OCI-LY7 (cell line): ENCODE data around the gene VPS8. TPM values are rescaled to one million over a fixed set of nuclear protein-coding genes. Genes with fewer than 3 reads are reported as not detected.

ENCODE experiments used
- BruUV-seq: library from RNA; stranded (reverse); fragments of 400-500 nt; replicated peaks from 2 replicates; lab custom pipeline; 2021; lab: Mats Ljungman, UMichigan
- CTCF ChIA-PET: fragments of 300-600 bp; sonication (Branson Sonifier 250); formaldehyde crosslinking; loops from one replicate; lab custom pipeline; 2022; ENCODE audit warnings: antibody characterized with exemption; ENCODE audit not compliant: unreplicated experiment; lab: Charles Lee
- POLR2A ChIA-PET: fragments of 300-600 bp; sonication (Branson Sonifier 250); formaldehyde crosslinking; loops from one replicate; lab custom pipeline; 2022; ENCODE audit warnings: antibody characterized with exemption; lab: Charles Lee
- DNase-seq: peaks from one replicate; pipeline ENCODE4 v3.0.0-alpha.2; 2015; ENCODE audit warnings: low spot score
- H2AFZ ChIP-seq: fragments of 200-600 bp; sonication (generic), shearing (Covaris generic); 2 replicates; pipeline ENCODE4 v1.6.1; 2014; ENCODE audit warnings: mild to moderate bottlenecking, antibody characterized with exemption, low read length, moderate library complexity
- H3K27ac ChIP-seq: fragments of 200-600 bp; sonication (generic); 2 replicates; pipeline ENCODE4 v1.5.1; 2014; ENCODE audit warnings: mixed run types, low read depth, mild to moderate bottlenecking, moderate library complexity, low read length, inconsistent platforms; ENCODE audit not compliant: poor library complexity, severe bottlenecking
- H3K36me3 ChIP-seq: fragments of 200-600 bp; sonication (generic); 2 replicates; pipeline ENCODE4 v1.6.1; 2014; ENCODE audit warnings: mild to moderate bottlenecking, antibody characterized with exemption, low read length, moderate library complexity, mixed read lengths; ENCODE audit not compliant: insufficient read depth
- H3K4me1 ChIP-seq: fragments of 200-600 bp; sonication (generic); 2 replicates; pipeline ENCODE4 v1.5.1; 2014; ENCODE audit warnings: mild to moderate bottlenecking, low read length; ENCODE audit not compliant: insufficient read depth, poor library complexity, severe bottlenecking
- H3K4me2 ChIP-seq: fragments of 200-600 bp; sonication (generic); 2 replicates; pipeline ENCODE4 v1.6.1; 2014; ENCODE audit warnings: mild to moderate bottlenecking, low read length
- H3K4me3 ChIP-seq: fragments of 200-600 bp; sonication (generic); 2 replicates; pipeline ENCODE4 v1.5.1; 2014; ENCODE audit warnings: mild to moderate bottlenecking, low read depth, low read length; ENCODE audit not compliant: poor library complexity, severe bottlenecking
- H3K79me2 ChIP-seq: fragments of 200-600 bp; sonication (generic); 2 replicates; pipeline ENCODE4 v1.6.1; 2016; ENCODE audit warnings: low read depth, mild to moderate bottlenecking, low read length, moderate library complexity, mixed read lengths; ENCODE audit not compliant: insufficient read depth
- H3K9me2 ChIP-seq: fragments of 200-600 bp; sonication (generic); 2 replicates; pipeline ENCODE4 v1.6.1; 2016; ENCODE audit warnings: mild to moderate bottlenecking, low read length, mixed read lengths; ENCODE audit not compliant: insufficient read depth
- H3K9me3 ChIP-seq: fragments of 200-600 bp; sonication (generic); 2 replicates; pipeline ENCODE4 v1.6.1; 2014; ENCODE audit warnings: mild to moderate bottlenecking, mixed run types, low read length, mixed read lengths
- H4K20me1 ChIP-seq: fragments of 200-600 bp; sonication (generic); 2 replicates; pipeline ENCODE4 v1.6.1; 2014; ENCODE audit warnings: mild to moderate bottlenecking, antibody characterized with exemption, low read length, moderate library complexity, mixed read lengths; ENCODE audit not compliant: insufficient read depth
- CTCF ChIP-seq: fragments of 200-600 bp; sonication (generic); conservative IDR thresholded peaks from 2 replicates; pipeline ENCODE4 v1.5.1; 2014; ENCODE audit warnings: mild to moderate bottlenecking, antibody characterized with exemption, low read length, moderate library complexity, mixed read lengths
- EZH2phosphoT487 ChIP-seq: fragments of 200-600 bp; sonication (generic); IDR thresholded peaks from 2 replicates; pipeline ENCODE4 v1.6.1; 2018; ENCODE audit warnings: low read depth, borderline replicate concordance, mild to moderate bottlenecking, mixed run types, antibody characterized with exemption, low read length, moderate library complexity, mixed read lengths
- intact Hi-C: fragments of 100-400 bp; cut with micrococcal nuclease; formaldehyde crosslinking; loops from one replicate; pipeline ENCODE4 v1.10.0; 2022; ENCODE audit not compliant: unreplicated experiment
- total RNA-seq, 2 experiments: library from RNA; depleted of rRNA in 1 of 2; stranded (reverse); fragments of >200 nt in 1 of 2; shearing (Covaris generic) in 1 of 2; gene quantifications; 2 replicates each; pipeline ENCODE4 v1.2.3, GENCODE V29; 2014 to 2022

Gene VPS8
- total RNA-seq, 2 experiments from 2014 or later = 33.5 to 44.9 TPM

- Histone ChIP-seq H3K27ac (no peak overlapping the region), H3K9me2 (no peaks in the 10 kb centered on the region), H4K20me1 (0 out of 2 replicates have a peak, but pooled peaks cover 3% of the 10 kb centered on the region), H3K36me3 (0 out of 2 replicates have a peak, but pooled peaks cover 5% of the 10 kb centered on the region), H3K9me3 (no peaks in the 10 kb centered on the region), H3K79me2 (peaks cover 18% of the 10 kb centered on the region; the same call in 1 of the 2 replicates), H2AFZ (no peak overlapping the region), H3K4me2 (peak overlapping the region; percentile 95), H3K4me3 (peak overlapping the region; percentile 89), H3K4me1 (peaks cover 27% of the 10 kb centered on the region)
- intact Hi-C loops = loop anchor here (5.0 kb wide), 1 partner anchor 1119 kb away; no protein-coding TSS in a partner anchor
- DNase-seq = no peak
- CTCF ChIA-PET = no interaction called here
- TF ChIP-seq CTCF (no peak), EZH2phosphoT487 (no peak)
- BruUV-seq = TSS peak; percentile 34
- POLR2A ChIA-PET = interaction anchor here (0.5 to 2.5 kb wide), 8 partner anchors 9 to 125 kb away, joined by 3 to 21 read pairs (median 4); no protein-coding TSS in a partner anchor
These were observed 1.4 kb downstream of the VPS8 start for GRCh38 chr3:184813357-184813756.

- DNase-seq = peak; percentile 22
- Histone ChIP-seq H3K4me3 (peak overlapping the region; percentile 6), H3K27ac (no peak overlapping the region), H3K79me2 (peaks cover 18% of the 10 kb centered on the region; the same call in 1 of the 2 replicates), H3K4me2 (peak overlapping the region; percentile 95), H3K9me3 (no peaks in the 10 kb centered on the region), H3K36me3 (0 out of 2 replicates have a peak, but pooled peaks cover 5% of the 10 kb centered on the region), H3K4me1 (peaks cover 27% of the 10 kb centered on the region), H3K9me2 (no peaks in the 10 kb centered on the region), H4K20me1 (0 out of 2 replicates have a peak, but pooled peaks cover 3% of the 10 kb centered on the region), H2AFZ (no peak overlapping the region)
- intact Hi-C loops = loop anchor here (5.0 kb wide), 1 partner anchor 1118 kb away; no protein-coding TSS in a partner anchor
- no TSS peak for BruUV-seq
- no peak for TF ChIP-seq EZH2phosphoT487
- CTCF ChIA-PET = no interaction called here
- POLR2A ChIA-PET = interaction anchor here (1.7 to 2.5 kb wide), 3 partner anchors 9 to 17 kb away, joined by 3 to 21 read pairs (median 9); no protein-coding TSS in a partner anchor
These were observed 2.2 kb downstream of the VPS8 start for GRCh38 chr3:184814214-184814613.

- H3K27ac ChIP-seq = no peak overlapping the region
- POLR2A ChIA-PET = interaction anchor here (1.4 to 2.5 kb wide), 3 partner anchors 8 to 16 kb away, joined by 4 to 21 read pairs (median 9); no protein-coding TSS in a partner anchor
- H3K9me2 ChIP-seq = no peaks in the 10 kb centered on the region
- no peak overlapping the region for H2AFZ ChIP-seq
- TF ChIP-seq EZH2phosphoT487 (no peak), CTCF (no peak)
- no TSS peak for BruUV-seq
- H3K4me3 ChIP-seq = no peak overlapping the region
- peaks cover 18% of the 10 kb centered on the region; the same call in 1 of the 2 replicates for H3K79me2 ChIP-seq
- CTCF ChIA-PET = no interaction called here
- DNase-seq = no peak
- H4K20me1 ChIP-seq = 0 out of 2 replicates have a peak, but pooled peaks cover 3% of the 10 kb centered on the region
- H3K4me1 ChIP-seq = peaks cover 27% of the 10 kb centered on the region
- intact Hi-C loops = no loop called here
- H3K4me2 ChIP-seq = no peak overlapping the region
- no peaks in the 10 kb centered on the region for H3K9me3 ChIP-seq
- 0 out of 2 replicates have a peak, but pooled peaks cover 5% of the 10 kb centered on the region for H3K36me3 ChIP-seq
These were observed 3.3 kb downstream of the VPS8 start for GRCh38 chr3:184815046-184815930.
